Natural killer cell treated with Interleukin-12 subunit alpha and Interleukin-12 subunit beta and Interleukin-15 and Interleukin-18, amount 100 ng/mL, for 72 hours (primary cell): ENCODE data around the gene TEKT5. TPM values are rescaled to one million over a fixed set of nuclear protein-coding genes. Genes with fewer than 3 reads are reported as not detected.

ENCODE experiments used
- ATAC-seq, 2 donors: fragments of 150-1000 bp; cut with Tn5 transposase in 1 of 2; sonication (Bioruptor Pico), chemical (Tn5 transposase) in 1 of 2; 2 replicates each; pipeline ENCODE4 v1.10.0; 2021
- DNase-seq: peaks from one replicate; pipeline ENCODE4 v3.0.0; 2022; ENCODE audit warnings: low spot score
- H3K27ac Mint-ChIP-seq, 2 donors: 1 replicate in 1 of 2; 2 replicates in 1 of 2; pipeline ENCODE4 v1.8.0; 2022; ENCODE audit warnings: mixed read lengths in 2 of 2, mild to moderate bottlenecking in 1 of 2, moderate library complexity in 1 of 2
- H3K27me3 Mint-ChIP-seq, 2 donors: 1 replicate in 1 of 2; 2 replicates in 1 of 2; pipeline ENCODE4 v1.8.0; 2022; ENCODE audit warnings: mixed read lengths in 2 of 2
- H3K36me3 Mint-ChIP-seq: one replicate; pipeline ENCODE4 v1.8.0; 2022; ENCODE audit warnings: mixed read lengths
- H3K4me1 Mint-ChIP-seq, 2 donors: 1 replicate in 1 of 2; 2 replicates in 1 of 2; pipeline ENCODE4 v1.8.0; 2022; ENCODE audit warnings: low read depth in 2 of 2, mixed read lengths in 2 of 2, mild to moderate bottlenecking in 1 of 2
- H3K4me3 Mint-ChIP-seq: one replicate; pipeline ENCODE4 v1.8.0; 2022; ENCODE audit warnings: mixed read lengths
- H3K9me3 Mint-ChIP-seq: 2 replicates; pipeline ENCODE4 v1.8.0; 2022; ENCODE audit warnings: mixed read lengths
- total RNA-seq, 2 donors: library from RNA; stranded (reverse); gene quantifications; one replicate each; pipeline ENCODE4 v1.2.3, GENCODE V29; 2022

The TEKT5 gene
- total RNA-seq, 2 donors from 2014 or later: 0.28 TPM; not detected in 1

DNA sequence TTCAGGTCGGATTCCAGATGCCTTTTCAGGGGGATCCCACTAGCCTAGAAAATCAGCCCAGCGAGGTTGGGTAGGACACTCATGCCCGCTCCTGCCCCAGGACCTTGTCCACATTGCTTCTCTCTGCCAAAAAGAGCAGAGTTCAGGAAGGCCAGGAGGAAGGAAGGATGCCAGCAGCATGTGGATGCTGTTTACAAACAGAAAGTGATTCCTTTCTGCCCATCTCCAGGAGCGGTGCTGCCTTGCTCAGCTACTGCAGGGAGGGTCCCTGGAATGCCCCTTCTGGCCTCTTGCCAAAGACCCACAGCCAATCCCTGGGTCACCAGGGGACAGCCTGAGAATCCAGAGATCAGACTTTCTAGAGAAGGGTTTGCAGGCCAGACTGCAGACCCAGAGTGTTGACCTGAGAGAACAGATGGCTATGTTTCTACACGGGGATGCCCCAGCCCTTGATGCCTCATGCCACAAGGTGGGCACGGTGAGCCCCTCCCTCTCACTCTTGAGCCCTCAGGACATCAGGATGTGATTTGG lies 82.0 kb downstream of the TEKT5 start:
- Mint-ChIP-seq H3K27ac (no peak overlapping the region), H3K9me3 (no peaks in the 10 kb centered on the region), H3K36me3 (no peaks in the 10 kb centered on the region), H3K4me1 (no peaks in the 10 kb centered on the region), H3K27me3 (peaks cover 3 to 4% of the 10 kb centered on the region in 2 donors), H3K4me3 (no peak overlapping the region)
- ATAC-seq (no peak), DNase-seq (no peak)

DNA sequence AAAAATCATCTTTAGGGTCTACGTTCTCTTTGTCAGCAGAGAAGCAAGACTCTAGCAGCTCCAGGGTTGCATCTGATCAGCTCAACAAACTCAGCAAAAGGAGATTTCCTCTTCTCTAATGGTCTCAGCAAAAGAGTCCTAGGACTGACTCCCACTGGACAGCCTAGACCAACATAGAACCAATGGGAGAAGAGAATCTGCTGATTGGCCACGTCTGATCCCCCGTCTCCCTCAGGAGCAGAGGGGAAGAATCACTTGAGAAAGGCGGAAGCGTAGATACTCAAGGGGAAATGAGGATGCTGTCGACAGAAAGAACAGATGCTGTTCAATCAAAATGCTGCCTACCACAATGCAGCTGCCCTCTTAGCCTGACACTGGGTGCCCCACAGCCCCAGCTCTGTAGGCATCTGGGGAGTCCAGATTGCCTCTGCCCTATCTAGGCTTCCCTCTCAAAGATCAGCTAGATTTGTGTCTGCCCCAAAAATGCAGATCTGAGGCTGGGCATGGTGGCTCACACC lies 82.8 kb downstream of the TEKT5 start:
- Mint-ChIP-seq H3K4me3 (no peak overlapping the region), H3K4me1 (no peaks in the 10 kb centered on the region), H3K27me3 (peaks cover 0 to 4% of the 10 kb centered on the region in 2 donors), H3K9me3 (no peaks in the 10 kb centered on the region), H3K27ac (no peak overlapping the region), H3K36me3 (no peaks in the 10 kb centered on the region)
- no peak for DNase-seq
- ATAC-seq: peak in 1 of 2 donors; percentile 11

DNA sequence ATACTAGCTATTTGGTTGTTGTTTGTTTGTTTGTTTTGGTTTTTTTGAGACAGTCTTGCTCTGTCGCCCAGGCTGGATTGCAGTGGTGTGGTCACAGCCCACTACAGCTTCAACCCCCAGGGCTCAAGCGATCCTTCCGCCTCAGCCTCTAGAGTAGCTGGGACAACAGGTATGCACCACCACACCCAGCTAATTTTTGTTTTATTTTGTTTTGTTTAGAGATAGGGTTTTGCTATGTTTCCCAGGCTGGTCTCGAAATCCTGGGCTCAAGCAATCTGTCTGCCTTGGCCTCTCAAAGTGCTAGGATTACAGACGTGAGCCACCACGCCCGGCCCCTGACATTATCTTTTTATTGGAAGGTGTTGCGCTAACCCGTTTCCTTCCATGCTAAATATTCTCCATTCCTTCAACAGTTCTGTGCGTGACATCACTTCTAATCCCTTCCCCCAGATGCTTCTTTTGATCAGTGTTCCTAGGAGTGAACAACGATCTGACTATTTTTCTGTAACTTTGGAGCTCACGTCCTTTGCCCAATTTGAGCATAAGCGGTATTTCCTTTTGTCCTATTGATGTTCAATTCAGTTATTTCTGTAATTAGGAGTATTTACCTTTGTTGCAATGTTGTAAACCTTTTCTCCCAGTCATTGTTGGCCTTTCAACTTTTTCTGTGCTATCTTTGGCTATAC lies 84.1 kb downstream of the TEKT5 start:
- Mint-ChIP-seq H3K36me3 (no peaks in the 10 kb centered on the region), H3K27ac (no peak overlapping the region), H3K4me3 (no peak overlapping the region), H3K4me1 (no peaks in the 10 kb centered on the region), H3K9me3 (no peaks in the 10 kb centered on the region), H3K27me3 (peaks cover 0 to 5% of the 10 kb centered on the region in 2 donors)
- ATAC-seq: no peak
- DNase-seq: no peak

DNA sequence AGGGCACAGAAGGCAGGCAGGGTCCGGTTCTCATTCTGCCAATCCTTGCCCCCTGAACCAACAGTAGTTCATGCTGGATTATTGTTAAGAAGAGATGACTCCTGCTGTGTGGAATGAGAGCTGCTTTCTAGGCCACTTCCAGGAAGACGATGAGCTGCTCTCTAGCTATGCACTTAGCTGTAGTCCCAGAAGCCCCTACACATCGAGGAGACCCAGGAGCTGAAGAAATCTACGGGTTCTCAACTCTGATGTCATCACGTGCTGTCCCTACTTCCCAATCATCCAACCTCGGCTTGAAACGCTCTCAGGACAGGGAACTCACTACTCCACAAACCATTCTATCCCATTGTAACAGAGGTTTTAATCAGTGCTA lies 85.3 kb downstream of the TEKT5 start:
- Mint-ChIP-seq H3K36me3 (no peaks in the 10 kb centered on the region), H3K27ac (no peak overlapping the region), H3K4me3 (no peak overlapping the region), H3K9me3 (no peaks in the 10 kb centered on the region), H3K27me3 (peaks cover 0 to 8% of the 10 kb centered on the region in 2 donors), H3K4me1 (no peaks in the 10 kb centered on the region)
- ATAC-seq (no peak), DNase-seq (no peak)

DNA sequence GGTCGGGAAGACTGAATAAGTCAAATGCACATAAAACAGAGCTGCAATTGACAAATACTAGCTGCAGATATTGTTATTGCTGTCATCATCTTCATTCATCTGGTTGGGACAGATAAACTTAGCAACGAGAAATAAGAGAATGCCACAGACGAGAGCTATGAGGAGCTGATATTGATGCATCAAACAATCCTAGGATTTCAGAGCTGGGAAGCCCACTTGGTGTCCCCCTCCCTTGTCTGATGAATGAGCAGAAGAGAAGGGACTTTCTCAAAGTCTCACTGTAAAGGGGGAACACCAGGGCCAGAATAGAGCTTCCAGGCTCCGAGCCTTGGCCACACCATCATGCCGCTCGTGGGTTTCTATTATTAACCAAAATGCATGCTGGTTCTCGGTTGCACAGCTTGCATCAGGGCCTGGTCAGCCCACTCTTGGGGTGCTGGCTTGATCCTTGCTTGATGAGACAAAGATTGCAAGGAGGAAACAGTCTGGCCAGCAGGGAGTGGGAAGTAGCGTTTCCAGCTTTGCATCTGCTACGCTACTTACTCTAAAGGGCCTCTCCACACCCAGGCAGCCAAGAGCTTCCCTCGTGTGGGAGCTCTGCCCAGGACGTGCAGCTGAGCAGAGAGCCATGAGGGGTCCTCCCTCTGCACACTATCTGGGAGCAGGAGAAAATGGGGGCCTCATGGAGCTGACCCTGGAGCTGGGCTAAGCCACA lies 85.9 kb downstream of the TEKT5 start:
- peaks cover 0 to 8% of the 10 kb centered on the region in 2 donors for H3K27me3 Mint-ChIP-seq
- peak in 1 of 2 donors; percentile 44 for ATAC-seq
- no peak overlapping the region for H3K4me3 Mint-ChIP-seq
- H3K4me1 Mint-ChIP-seq: no peaks in the 10 kb centered on the region
- no peaks in the 10 kb centered on the region for H3K9me3 Mint-ChIP-seq
- H3K36me3 Mint-ChIP-seq: no peaks in the 10 kb centered on the region
- DNase-seq: peak; percentile 26
- no peak overlapping the region for H3K27ac Mint-ChIP-seq

DNA sequence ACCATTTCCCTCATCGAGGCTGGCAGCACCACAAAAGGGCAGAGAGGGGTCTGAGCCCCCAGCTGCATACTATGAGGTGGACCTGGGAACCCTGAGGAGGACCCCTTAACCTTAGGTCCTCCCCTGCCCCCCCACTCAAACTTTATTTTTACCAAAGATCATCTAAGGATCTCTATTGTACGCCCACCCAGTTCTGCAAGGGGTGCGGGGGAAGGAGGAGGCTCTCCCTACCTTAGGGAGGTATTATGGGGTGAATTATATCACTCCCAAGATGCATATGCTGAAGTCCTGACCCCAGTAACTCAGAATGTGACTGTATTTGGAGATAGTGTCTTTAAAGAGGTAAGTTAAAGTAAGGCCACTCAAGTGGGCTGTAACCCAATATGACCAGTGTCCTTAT lies 87.6 kb downstream of the TEKT5 start:
- ATAC-seq (no peak), DNase-seq (peak; percentile 35)
- Mint-ChIP-seq H3K9me3 (no peaks in the 10 kb centered on the region), H3K4me1 (no peaks in the 10 kb centered on the region), H3K36me3 (no peaks in the 10 kb centered on the region), H3K4me3 (no peak overlapping the region), H3K27ac (no peak overlapping the region), H3K27me3 (peaks cover 6 to 11% of the 10 kb centered on the region in 2 donors)

DNA sequence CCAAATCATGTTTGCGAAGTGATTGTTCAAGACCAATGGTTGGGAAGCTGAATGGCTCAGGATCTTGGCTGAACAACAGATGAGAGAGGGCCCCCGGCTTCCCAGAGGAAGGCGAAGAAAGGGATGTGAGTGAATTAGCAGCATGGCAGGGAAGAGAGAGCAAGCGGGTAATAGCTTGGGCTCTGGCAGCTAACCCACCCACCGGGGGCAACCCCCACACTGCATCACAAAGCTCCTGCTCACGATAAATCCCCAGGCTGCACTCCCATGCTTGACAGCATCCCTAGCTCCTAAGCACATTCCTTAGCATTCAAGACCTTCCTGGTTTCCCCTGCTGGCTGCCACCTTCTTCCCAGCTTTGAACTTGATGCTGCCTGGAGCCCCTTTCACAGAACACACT lies 88.1 kb downstream of the TEKT5 start:
- DNase-seq: peak; percentile 13
- no peak overlapping the region for H3K4me3 Mint-ChIP-seq
- H3K36me3 Mint-ChIP-seq: no peaks in the 10 kb centered on the region
- ATAC-seq: no peak
- H3K4me1 Mint-ChIP-seq: no peaks in the 10 kb centered on the region
- H3K27me3 Mint-ChIP-seq: peaks cover 7 to 9% of the 10 kb centered on the region in 2 donors
- H3K27ac Mint-ChIP-seq: no peak overlapping the region
- no peaks in the 10 kb centered on the region for H3K9me3 Mint-ChIP-seq

DNA sequence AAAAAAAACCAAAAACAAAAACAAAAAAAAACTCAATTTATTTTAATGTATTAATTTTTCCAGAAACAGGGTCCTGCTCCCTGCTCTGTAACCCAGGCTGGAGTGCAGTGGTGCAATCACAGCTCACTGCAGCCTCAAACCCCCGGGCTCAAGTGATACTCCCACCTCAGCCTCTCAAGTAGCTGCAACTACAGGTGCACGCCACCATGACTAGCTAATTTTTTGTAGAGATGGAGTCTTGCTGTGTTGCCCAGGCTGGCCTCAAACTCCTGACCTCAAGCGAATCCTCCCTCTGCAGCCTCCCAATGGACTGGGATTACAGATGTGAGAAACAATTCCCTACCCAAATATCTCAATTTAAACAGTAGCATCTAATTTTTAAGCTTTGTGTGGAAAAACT lies 89.1 kb downstream of the TEKT5 start:
- no peaks in the 10 kb centered on the region for H3K9me3 Mint-ChIP-seq
- DNase-seq: no peak
- no peak overlapping the region for H3K27ac Mint-ChIP-seq
- no peak overlapping the region for H3K4me3 Mint-ChIP-seq
- no peaks in the 10 kb centered on the region for H3K4me1 Mint-ChIP-seq
- H3K36me3 Mint-ChIP-seq: no peaks in the 10 kb centered on the region
- peaks cover 7 to 9% of the 10 kb centered on the region in 2 donors for H3K27me3 Mint-ChIP-seq
- ATAC-seq: no peak

DNA sequence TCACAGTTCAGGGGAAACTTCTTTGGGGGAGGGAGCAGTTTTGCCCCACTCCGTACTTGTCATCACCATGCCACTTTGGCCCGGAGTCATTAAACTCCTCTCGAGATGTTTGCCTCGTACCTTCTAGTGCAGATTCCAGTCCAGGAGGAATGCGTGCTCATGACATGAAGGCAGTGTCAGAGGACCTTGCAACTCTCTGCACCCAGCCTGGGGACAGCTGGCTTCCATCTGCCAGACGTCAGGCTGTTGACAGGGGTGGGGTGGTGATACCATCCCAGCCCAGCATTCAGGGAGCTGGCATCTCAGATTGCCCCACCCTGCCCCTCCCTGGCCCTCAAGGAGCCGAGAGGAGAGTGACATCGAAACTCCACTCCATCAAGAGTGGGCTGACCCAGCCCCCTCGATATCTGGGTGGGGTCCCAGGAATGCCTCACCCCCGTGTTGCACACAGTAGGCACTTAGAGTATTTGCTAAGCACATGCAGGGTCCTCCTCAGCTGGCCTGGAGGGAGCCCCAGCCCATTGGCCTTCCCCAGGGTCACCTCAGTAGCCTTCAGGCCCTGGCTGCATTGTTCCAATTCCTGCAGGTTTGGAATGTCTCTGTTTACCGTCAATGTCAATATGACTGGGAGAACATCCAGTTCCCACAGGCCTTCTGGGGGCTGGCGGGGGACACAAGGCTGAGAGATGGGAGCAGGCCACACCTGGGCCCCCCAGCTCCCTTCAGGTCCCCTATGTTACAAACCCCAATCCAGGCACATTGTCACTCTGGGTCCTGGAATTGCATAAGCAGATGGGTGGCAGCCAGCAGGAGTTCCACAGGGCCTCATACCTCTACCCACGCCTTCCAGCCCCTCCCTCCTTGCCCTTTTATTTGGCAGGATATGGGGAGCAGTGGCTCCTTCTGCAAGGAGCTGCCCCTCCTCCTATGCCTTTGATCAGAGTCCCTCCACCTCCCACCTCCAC lies 93.0 kb downstream of the TEKT5 start:
- Mint-ChIP-seq H3K27ac (no peak overlapping the region), H3K4me1 (no peaks in the 10 kb centered on the region), H3K4me3 (no peak overlapping the region), H3K36me3 (no peaks in the 10 kb centered on the region), H3K9me3 (no peaks in the 10 kb centered on the region), H3K27me3 (peaks cover 15 to 17% of the 10 kb centered on the region in 2 donors)
- DNase-seq: no peak
- peak in 1 of 2 donors; percentile 21 for ATAC-seq

DNA sequence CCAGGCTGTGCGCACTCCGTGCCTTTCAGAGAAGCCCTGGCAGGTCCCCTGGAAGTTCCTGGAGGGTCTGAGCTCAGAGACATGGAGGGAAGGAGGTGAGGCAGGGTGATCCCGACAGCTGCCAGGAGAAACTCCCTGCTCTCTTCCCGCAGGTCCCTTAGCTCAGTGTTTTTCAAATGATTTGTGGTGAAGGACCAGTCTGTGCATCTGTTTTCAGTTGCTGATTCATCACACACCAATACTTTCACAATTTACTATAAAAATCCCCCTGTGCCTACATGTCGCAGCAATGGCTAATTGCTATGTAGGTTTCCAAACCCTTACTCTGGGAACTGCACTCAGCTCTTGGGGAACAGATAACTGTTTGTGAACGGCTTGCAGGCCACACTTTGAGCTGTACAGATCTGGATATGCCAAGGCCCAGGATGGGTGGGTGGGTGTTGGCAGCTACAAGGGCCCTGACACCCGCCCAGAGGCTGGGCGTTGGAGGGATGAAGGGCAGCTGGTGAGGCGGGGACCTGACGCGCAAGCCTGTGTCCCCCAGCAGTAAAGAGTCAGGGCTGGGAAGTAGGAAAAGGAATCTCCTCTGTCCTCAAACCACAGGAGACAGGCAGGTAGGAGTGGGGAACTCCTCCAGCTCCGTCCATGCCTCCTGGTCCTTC lies 93.8 kb downstream of the TEKT5 start:
- no peak for ATAC-seq
- Mint-ChIP-seq H3K27me3 (peaks cover 14 to 17% of the 10 kb centered on the region in 2 donors), H3K4me1 (no peaks in the 10 kb centered on the region), H3K36me3 (no peaks in the 10 kb centered on the region), H3K27ac (no peak overlapping the region), H3K9me3 (no peaks in the 10 kb centered on the region), H3K4me3 (no peak overlapping the region)
- DNase-seq: no peak

DNA sequence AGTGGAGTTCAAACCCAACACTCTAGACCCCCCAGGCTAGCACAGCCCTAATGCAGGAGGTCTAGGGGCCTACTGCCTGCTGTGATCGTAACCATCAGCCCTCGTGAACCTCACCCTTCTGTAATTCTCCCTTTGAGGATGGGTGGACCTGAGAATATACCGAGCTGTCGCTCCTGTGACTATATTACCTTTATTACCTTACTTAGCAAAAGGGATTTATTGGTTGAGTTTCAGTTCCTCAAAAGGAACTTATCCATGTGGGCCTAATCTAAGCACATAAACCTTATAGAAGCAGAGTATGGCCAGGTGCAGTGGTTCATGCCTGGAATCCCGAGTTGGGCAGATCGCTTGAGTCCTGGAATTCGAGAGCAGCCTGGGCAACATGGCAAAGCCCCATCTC lies 95.1 kb downstream of the TEKT5 start:
- Mint-ChIP-seq H3K27ac (no peak overlapping the region), H3K9me3 (no peaks in the 10 kb centered on the region), H3K36me3 (no peaks in the 10 kb centered on the region), H3K4me3 (no peak overlapping the region), H3K4me1 (no peaks in the 10 kb centered on the region), H3K27me3 (peaks cover 10 to 17% of the 10 kb centered on the region in 2 donors)
- no peak for ATAC-seq
- no peak for DNase-seq

DNA sequence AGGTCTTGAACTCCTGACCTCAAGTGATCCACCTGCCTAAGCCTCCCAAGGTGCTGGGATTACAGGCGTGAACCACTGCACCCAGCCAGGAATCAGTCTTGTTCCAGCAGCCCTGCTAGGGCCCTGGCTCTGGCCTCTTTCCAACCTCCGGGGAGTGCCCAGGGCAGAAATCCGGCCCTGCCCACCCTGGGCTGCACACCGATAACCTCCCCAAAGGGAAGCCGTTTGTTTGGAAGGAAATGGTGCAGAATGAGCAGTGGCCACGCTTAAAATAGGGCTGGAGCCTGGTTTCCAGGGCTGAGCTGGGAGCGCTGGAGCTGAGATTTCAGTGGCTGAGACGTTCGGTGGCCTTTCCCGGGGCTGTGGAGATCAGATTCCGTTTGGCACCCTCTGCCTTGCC lies 96.6 kb downstream of the TEKT5 start:
- Mint-ChIP-seq H3K27ac (no peak overlapping the region), H3K36me3 (no peaks in the 10 kb centered on the region), H3K9me3 (no peaks in the 10 kb centered on the region), H3K4me3 (no peak overlapping the region), H3K4me1 (no peaks in the 10 kb centered on the region), H3K27me3 (peaks cover 10 to 17% of the 10 kb centered on the region in 2 donors)
- DNase-seq (no peak), ATAC-seq (no peak)

DNA sequence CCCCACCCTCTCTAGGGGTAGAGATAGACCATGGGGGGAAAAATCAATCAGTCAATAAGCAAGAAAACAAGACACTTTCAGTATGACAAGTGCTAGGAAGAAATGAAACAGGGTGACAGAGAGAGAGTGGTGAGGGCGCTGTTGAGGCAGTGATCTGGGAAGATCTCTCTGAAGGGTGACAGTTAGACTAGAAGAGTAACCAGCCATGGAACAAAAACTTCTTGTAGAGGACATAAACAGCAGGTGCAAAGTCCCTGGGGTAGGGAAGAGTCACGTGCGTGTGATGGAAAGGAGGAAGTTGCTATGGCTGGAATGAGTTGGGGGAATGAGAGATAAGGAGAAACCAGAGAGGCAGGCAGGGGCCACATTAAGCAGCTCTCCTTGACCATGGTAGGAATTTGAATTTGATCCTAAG lies 97.5 kb downstream of the TEKT5 start:
- H3K4me3 Mint-ChIP-seq: no peak overlapping the region
- H3K4me1 Mint-ChIP-seq: no peaks in the 10 kb centered on the region
- H3K36me3 Mint-ChIP-seq: no peaks in the 10 kb centered on the region
- peaks cover 6 to 11% of the 10 kb centered on the region in 2 donors for H3K27me3 Mint-ChIP-seq
- H3K27ac Mint-ChIP-seq: no peak overlapping the region
- ATAC-seq (peak in 1 of 2 donors; percentile 19), DNase-seq (no peak)
- no peaks in the 10 kb centered on the region for H3K9me3 Mint-ChIP-seq
